GM10266 (cell line): Measurements from ENCODE around the gene FRYL.

Source experiments
- DNase-seq: peaks from one replicate; pipeline ENCODE4 v3.0.0; 2012; ENCODE audit errors: extremely low spot score
- CTCF ChIP-seq: IDR thresholded peaks from 2 replicates; pipeline ENCODE4 v1.5.1; 2012; ENCODE audit warnings: mild to moderate bottlenecking, low read depth; ENCODE audit not compliant: control insufficient read depth, insufficient read depth; ENCODE audit errors: missing control alignments

Gene FRYL

DNA sequence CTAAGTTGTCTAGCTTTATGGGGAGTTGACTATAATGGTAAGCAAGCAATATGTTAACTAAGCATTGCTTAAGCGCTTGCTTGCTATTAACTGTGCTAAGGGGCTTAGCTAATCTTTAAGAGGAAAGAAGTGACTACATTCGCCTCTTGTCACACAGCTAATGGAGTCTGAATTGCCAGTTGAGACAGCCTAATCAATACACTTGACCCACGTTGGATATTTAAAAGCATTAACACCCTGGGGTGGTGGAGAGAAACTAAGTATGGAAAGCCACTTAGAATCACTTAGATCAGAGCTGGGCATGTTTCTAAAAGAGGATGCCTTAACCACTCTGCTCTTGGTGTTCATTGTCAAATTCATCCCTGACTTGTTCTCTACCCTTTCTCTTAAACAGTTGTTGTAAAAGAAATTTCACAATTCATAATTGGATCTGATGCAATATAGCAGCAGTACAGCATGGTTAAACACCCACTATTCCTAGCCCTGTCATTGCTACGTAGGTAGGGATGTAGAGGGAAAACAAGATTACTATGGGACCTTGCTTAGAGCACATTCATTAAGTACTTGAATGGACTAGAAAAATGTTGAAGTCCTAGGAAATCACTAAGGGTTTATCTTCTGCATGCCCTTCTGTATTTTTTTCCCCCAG lies 286.5 kb downstream of the FRYL start:
- no peak for DNase-seq
- no peak for TF ChIP-seq CTCF

DNA sequence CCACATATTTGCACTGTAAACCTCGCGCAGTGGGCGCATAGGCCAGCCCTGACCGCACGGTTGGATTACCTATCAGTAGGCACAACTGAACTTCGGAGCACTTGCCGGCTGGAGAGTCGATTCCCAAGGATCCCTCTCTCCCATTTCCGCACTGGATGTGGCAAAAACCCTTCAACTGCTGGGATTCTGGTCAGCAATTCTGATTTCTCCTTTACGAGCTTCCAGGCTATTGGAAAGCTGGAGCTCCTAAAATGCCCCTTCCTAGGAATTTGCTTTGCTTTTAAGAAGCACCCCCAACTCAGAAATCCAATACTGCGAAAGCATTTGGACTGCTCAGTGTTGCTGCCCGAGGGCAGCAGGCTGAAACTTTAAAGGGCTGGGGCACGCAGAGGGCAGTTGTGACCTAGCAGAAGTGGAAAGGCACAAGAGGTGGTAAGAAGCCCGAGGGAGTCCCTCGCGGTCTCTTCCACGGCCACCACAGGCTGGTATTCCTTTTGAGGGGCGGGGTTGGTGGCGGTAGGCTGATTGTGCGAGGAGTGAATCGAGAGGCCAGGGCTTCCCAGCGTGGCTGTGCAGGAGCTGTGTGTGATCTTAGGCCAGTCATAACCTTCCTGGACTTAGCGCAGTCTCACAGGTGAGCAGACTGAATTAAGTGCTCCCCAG lies 288.4 kb downstream of the FRYL start:
- no peak for TF ChIP-seq CTCF
- DNase-seq: no peak

GRCh38 chr4:48490680-48491513 lies 289.2 kb downstream of the FRYL start:
- no peak for TF ChIP-seq CTCF
- DNase-seq: no peak

- DNase-seq: peak; percentile 58
- no peak for TF ChIP-seq CTCF
Measured at GRCh38 chr4:48490012-48490679, 289.9 kb downstream of the FRYL start, which contains the start of gene ZAR1. ZAR1 (plus strand) TSS chr4:48490252; CDS start chr4:48490292, 40 bp downstream.

GRCh38 chr4:48489683-48490011 lies 290.4 kb downstream of the FRYL start:
- peak; percentile 40 for DNase-seq
- no peak for TF ChIP-seq CTCF

DNA sequence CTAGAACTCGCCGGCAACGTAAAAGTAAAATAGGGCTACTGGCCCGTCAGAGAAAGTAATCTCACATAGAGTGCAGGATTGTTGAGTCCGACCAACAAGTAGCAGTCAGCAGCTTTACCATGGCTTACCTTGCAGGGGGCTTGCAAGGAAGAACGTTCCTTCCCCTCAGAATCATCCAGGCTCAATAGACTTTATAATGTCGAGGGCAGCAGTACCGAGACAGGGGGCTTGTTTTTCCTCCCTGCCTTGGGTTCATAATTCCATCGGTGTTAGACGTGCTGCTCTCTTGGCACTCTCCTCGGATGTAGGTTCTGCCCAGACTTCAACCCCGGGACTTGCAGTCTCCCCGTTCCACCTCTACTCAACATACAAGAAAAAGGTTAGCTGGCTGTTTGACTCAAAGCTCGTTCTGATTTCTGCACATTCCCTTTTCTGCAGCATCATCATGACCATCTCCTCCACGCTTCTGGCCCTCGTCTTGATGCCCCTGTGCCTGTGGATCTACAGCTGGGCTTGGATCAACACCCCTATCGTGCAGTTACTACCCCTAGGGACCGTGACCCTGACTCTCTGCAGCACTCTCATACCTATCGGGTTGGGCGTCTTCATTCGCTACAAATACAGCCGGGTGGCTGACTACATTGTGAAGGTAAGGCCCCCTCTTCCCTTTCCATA lies 295.4 kb downstream of the FRYL start:
- DNase-seq: no peak
- no peak for TF ChIP-seq CTCF
